Transverse colon (tissue), 4 donors: ENCODE results near the gene HERC3. TPM values are rescaled to one million over a fixed set of nuclear protein-coding genes. Genes with fewer than 3 reads are reported as not detected.

Source experiments
- DNase-seq: peaks from one replicate; pipeline ENCODE4 v3.0.0-alpha.2; 2019
- H3K27ac ChIP-seq, 4 donors: fragments of 200-600 bp; sonication (generic); 2 replicates each; pipeline ENCODE4 v1.5.1; 2016 to 2018; ENCODE audit warnings: inconsistent platforms in 4 of 4
- H3K27me3 ChIP-seq: fragments of 200-600 bp; sonication (generic); 2 replicates; pipeline ENCODE4 v1.5.1; 2017; ENCODE audit warnings: inconsistent platforms
- H3K36me3 ChIP-seq, 4 donors: fragments of 200-600 bp; sonication (generic); 2 replicates each; pipeline ENCODE4 v1.5.1; 2017 to 2019; ENCODE audit warnings: inconsistent platforms in 4 of 4
- H3K4me1 ChIP-seq, 4 donors: fragments of 200-600 bp; sonication (generic); 2 replicates each; pipeline ENCODE4 v1.5.1; 2017 to 2020; ENCODE audit warnings: inconsistent platforms in 4 of 4
- H3K4me3 ChIP-seq, 4 donors: fragments of 200-600 bp; sonication (generic); 1 replicate in 1 of 4; 2 replicates in 3 of 4; pipeline versions ENCODE4 v1.5.1 to v1.6.1; 2017 to 2019; ENCODE audit warnings: inconsistent platforms in 4 of 4
- H3K9me3 ChIP-seq, 2 donors: fragments of 200-600 bp; sonication (generic); 2 replicates each; pipeline ENCODE4 v1.5.1; 2017 to 2019; ENCODE audit warnings: inconsistent platforms in 2 of 2
- EP300 ChIP-seq: sonication (generic); formaldehyde crosslinking; IDR thresholded peaks from one replicate; pipeline ENCODE4 v1.6.1; 2017; ENCODE audit warnings: antibody characterized with exemption, low read depth
- POLR2A ChIP-seq: fragments of 450-650 bp; IDR thresholded peaks from one replicate; pipeline ENCODE4 v1.6.1; 2016; ENCODE audit warnings: antibody characterized with exemption, mild to moderate bottlenecking, moderate library complexity
- POLR2AphosphoS5 ChIP-seq, 3 donors: sonication (generic); formaldehyde crosslinking; IDR thresholded peaks; one replicate each; pipeline ENCODE4 v1.6.1; 2016; ENCODE audit warnings: antibody characterized with exemption in 3 of 3
- WGBS, 2 donors: methylation state at CpG; one replicate each; pipeline ENCODE4 v1.1.5; 2018; ENCODE audit warnings: low coverage in 1 of 2; 5-methylcytosine and 5-hydroxymethylcytosine counted together
- in situ Hi-C, 4 donors: fragments of 200-750 bp; cut with MboI; loops; one replicate each; pipeline versions ENCODE4 v1.15.0 to v1.15.1; 2017; ENCODE audit warnings: low sequenced_read_pairs in 3 of 4, low pct_ligation_motif_present in 1 of 4, low pct_unique_long_range_greater_than_20kb in 1 of 4
- intact Hi-C: fragments of 100-400 bp; cut with DNase I; formaldehyde crosslinking; loops from one replicate; pipeline ENCODE4 v1.15.1; 2023; ENCODE audit warnings: low total_unique reads
- total RNA-seq, 4 donors: library from RNA; depleted of rRNA; stranded (reverse); fragments of >200 nt; gene quantifications; one replicate each; pipeline ENCODE4 v1.1.0, GENCODE V29; 2016
- TF ChIP-seq, protein P1 (sequence below), 5 experiments: fragments of 200-600 bp in 3 of 5; fragments of 450-650 bp in 2 of 5; sonication (generic) in 3 of 5; IDR thresholded peaks; 1 replicate in 2 of 5; 2 replicates in 3 of 5; pipeline ENCODE4 v1.5.1; 2016 to 2017; ENCODE audit warnings: antibody characterized with exemption in 5 of 5, inconsistent platforms in 3 of 5, mild to moderate bottlenecking in 2 of 5, moderate library complexity in 1 of 5

Gene HERC3
- total RNA-seq, 4 donors from 2014 or later = 38.9 to 64.1 (median 55.1) TPM

GRCh38 chr4:88693792-88694191 lies 101.5 kb downstream of the HERC3 start:
- no peak overlapping the region for H3K27ac ChIP-seq
- H3K4me3 ChIP-seq = no peak overlapping the region
- H3K9me3 ChIP-seq = no peaks in the 10 kb centered on the region
- in situ Hi-C loops = no loop called here
- no peaks in the 10 kb centered on the region for H3K27me3 ChIP-seq
- intact Hi-C loops = no loop called here
- TF ChIP-seq, protein P1, sequence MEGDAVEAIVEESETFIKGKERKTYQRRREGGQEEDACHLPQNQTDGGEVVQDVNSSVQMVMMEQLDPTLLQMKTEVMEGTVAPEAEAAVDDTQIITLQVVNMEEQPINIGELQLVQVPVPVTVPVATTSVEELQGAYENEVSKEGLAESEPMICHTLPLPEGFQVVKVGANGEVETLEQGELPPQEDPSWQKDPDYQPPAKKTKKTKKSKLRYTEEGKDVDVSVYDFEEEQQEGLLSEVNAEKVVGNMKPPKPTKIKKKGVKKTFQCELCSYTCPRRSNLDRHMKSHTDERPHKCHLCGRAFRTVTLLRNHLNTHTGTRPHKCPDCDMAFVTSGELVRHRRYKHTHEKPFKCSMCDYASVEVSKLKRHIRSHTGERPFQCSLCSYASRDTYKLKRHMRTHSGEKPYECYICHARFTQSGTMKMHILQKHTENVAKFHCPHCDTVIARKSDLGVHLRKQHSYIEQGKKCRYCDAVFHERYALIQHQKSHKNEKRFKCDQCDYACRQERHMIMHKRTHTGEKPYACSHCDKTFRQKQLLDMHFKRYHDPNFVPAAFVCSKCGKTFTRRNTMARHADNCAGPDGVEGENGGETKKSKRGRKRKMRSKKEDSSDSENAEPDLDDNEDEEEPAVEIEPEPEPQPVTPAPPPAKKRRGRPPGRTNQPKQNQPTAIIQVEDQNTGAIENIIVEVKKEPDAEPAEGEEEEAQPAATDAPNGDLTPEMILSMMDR (IDR thresholded peaks at IDR 0.05) = no peak
- TF ChIP-seq EP300 = no peak
- TF ChIP-seq POLR2A = no peak
- no peak for TF ChIP-seq POLR2AphosphoS5 (IDR thresholded peaks at IDR 0.05)
- WGBS, 2 donors = 91 to 93% methylated on average over 3 of the region's 3 CpGs
- H3K36me3 ChIP-seq = peaks cover 0 to 3% (median 0%) of the 10 kb centered on the region in 4 donors
- DNase-seq = no peak
- H3K4me1 ChIP-seq = no peaks in the 10 kb centered on the region

DNA sequence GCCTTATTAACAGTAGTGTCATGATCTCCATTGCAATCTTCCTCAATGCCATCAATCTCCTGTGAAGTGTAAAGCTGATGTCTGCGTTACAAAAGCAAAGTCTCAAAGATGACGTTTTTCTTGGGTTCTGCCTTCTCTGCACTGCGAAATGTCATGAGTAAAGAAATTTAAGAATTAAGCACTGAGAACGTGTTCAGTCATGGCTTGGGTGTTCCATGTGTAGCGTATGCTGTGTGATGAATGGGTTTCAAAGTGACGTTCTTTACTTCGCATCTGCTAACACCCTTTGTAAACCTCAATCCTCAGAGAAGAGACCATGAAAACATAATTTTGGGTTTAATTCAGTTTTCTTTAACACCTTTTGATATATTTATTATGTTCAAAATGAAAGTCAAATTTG lies 104.3 kb downstream of the HERC3 start:
- TF ChIP-seq, protein P1 (IDR thresholded peaks at IDR 0.05) = no peak
- TF ChIP-seq POLR2A (no peak), EP300 (no peak), POLR2AphosphoS5 (IDR thresholded peaks at IDR 0.05) (no peak)
- Histone ChIP-seq H3K4me3 (peak overlapping the region in 2 of 4 donors; percentile 47 to 65), H3K27me3 (no peaks in the 10 kb centered on the region), H3K36me3 (no peaks in the 10 kb centered on the region), H3K9me3 (no peaks in the 10 kb centered on the region), H3K27ac (peak overlapping the region in 3 of 4 donors; percentile 72 to 76 (median 74)), H3K4me1 (no peaks in the 10 kb centered on the region)
- 66 to 71% methylated on average over 7 of the region's 7 CpGs for WGBS, 2 donors
- no peak for DNase-seq
- intact Hi-C loops = no loop called here
- in situ Hi-C loops = no loop called here

- TF ChIP-seq EP300 (no peak), POLR2A (no peak), POLR2AphosphoS5 (IDR thresholded peaks at IDR 0.05) (no peak)
- TF ChIP-seq, protein P1 (IDR thresholded peaks at IDR 0.05) = no peak
- in situ Hi-C loops = no loop called here
- Histone ChIP-seq H3K4me1 (no peaks in the 10 kb centered on the region), H3K27ac (peak overlapping the region; percentile 72 to 79 (median 75)), H3K9me3 (no peaks in the 10 kb centered on the region), H3K36me3 (no peaks in the 10 kb centered on the region), H3K4me3 (peak overlapping the region; percentile 11 to 65 (median 50)), H3K27me3 (no peaks in the 10 kb centered on the region)
- intact Hi-C loops = no loop called here
- DNase-seq = peak; percentile 16
- WGBS, 2 donors = 14 to 49% methylated on average over 6 to 18 of the region's 18 CpGs
Measured at GRCh38 chr4:88697141-88697540, 104.9 kb downstream of the HERC3 start.

DNA sequence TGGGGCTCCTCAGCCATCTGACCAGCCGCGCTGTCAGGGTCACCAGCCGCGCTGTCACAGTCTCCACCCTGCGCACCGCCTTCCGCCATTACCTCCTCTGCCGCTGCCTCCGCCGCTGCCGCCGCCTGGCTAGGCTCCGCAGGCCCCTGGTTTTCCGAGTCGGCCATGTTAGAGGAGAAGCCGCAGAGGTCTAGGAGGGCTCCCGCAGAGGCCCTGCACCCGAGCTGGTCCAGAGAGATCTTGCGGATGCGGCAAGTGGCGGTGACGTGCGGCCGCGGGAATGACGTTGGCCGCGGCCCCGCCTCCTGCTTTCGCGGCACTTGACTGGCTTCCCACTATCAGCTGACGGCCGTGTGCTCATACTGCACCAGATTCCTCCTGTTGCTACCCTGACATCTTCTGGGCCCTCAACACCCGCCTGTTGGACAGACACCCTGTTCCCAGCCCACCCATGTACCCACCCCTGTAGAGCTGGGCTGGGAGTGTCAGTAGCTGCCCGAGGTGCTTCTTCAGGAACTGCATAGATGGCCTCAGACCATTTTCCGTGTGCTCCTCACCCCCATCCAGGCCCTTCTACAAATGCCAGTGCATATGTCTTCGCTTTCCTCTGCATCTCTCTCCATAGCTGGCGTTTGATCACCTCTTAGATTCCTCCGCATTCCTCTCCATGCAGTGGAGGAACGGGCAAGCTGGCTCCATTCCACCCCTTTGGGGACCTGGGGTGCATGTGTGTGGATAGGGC lies 105.5 kb downstream of the HERC3 start, which contains the start of gene NAP1L5:
Gene NAP1L5 (minus strand): TSS at position 242 of the 742 bp plus-strand sequence. CDS start 75 bp downstream, at position 167.
- peak; percentile 73 for DNase-seq
- peak within 1 kb of the TSS; percentile 11 to 65 (median 50) for H3K4me3 ChIP-seq
- H3K27ac ChIP-seq = peak within 1 kb of the TSS; percentile 72 to 79 (median 75)
- in situ Hi-C loops = no loop called here
- H3K36me3 ChIP-seq = no peaks in the 10 kb centered on the region
- WGBS, 2 donors = 69 to 80% methylated on average over 3 to 40 of the region's 40 CpGs
- intact Hi-C loops = no loop called here
- H3K9me3 ChIP-seq = no peaks in the 10 kb centered on the region
- no peaks in the 10 kb centered on the region for H3K4me1 ChIP-seq
- no peak for TF ChIP-seq EP300
- TF ChIP-seq POLR2AphosphoS5 (IDR thresholded peaks at IDR 0.05) = peak; percentile 53 to 63 (median 61)
- no peaks in the 10 kb centered on the region for H3K27me3 ChIP-seq
